ENCODE measurements around the gene TF.

TF gene

DNA sequence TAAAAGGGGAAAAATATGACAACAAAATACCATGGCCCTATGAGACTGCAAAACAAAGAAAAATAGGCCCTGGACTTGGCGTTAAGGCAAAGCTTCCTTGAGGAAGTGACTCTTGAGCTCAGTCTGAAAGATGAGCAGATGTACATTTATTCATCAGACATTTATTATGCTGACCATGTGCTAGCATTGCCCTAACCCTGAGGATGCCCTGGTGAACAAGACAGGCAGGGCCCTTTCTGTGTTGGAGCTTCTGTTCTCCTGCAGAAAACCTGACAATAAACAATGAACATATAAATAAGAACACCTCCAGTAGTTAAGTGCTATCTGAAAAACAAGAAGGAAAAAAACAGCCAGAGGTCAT is 12.4 kb downstream of the TF start:
- no CpG with 5 or more reads among the region's 1 CpG for whole genome bisulfite sequencing (ENCODE audit: insufficient coverage)
- CTCF ChIA-PET = no interaction called here
- Histone ChIP-seq H3K9me3 (ENCODE audit: control extremely low read depth in 1 of 5, control insufficient read depth in 4 of 5, insufficient read depth in 2 of 5, low read depth in 1 of 5, low read length in 4 of 5) (no peaks in the 10 kb centered on the region), H3K27ac (ENCODE audit: insufficient read depth in 1 of 2, low read depth in 1 of 2, low read length in 2 of 2, poor library complexity in 1 of 2, severe bottlenecking in 2 of 2) (no peak overlapping the region), H3K4me1 (ENCODE audit: control extremely low read depth in 1 of 4, control insufficient read depth in 4 of 4, insufficient read depth in 4 of 4, low read length in 3 of 4) (no peaks in the 10 kb centered on the region), H3K27me3 (replicated peaks in 2 of 5; ENCODE audit: control insufficient read depth in 4 of 5, insufficient read depth in 5 of 5, low read length in 4 of 5) (peaks cover 0 to 9% (median 0%) of the 10 kb centered on the region in 5 experiments), H3K36me3 (ENCODE audit: control insufficient read depth in 4 of 4, insufficient read depth in 4 of 4, low read length in 3 of 4) (no peaks in the 10 kb centered on the region), H3K4me3 (ENCODE audit: control insufficient read depth in 1 of 7, extremely low read depth in 1 of 7, insufficient read depth in 4 of 7, low read depth in 2 of 7, low read length in 6 of 7) (no peak overlapping the region)
- POLR2A ChIA-PET = no interaction called here
- DNase-seq = no peak

- Histone ChIP-seq H3K36me3 (ENCODE audit: control insufficient read depth in 4 of 4, insufficient read depth in 4 of 4, low read length in 3 of 4) (no peaks in the 10 kb centered on the region), H3K9me3 (ENCODE audit: control extremely low read depth in 1 of 5, control insufficient read depth in 4 of 5, insufficient read depth in 2 of 5, low read depth in 1 of 5, low read length in 4 of 5) (no peaks in the 10 kb centered on the region), H3K27ac (ENCODE audit: insufficient read depth in 1 of 2, low read depth in 1 of 2, low read length in 2 of 2, poor library complexity in 1 of 2, severe bottlenecking in 2 of 2) (no peak overlapping the region), H3K27me3 (replicated peaks in 2 of 5; ENCODE audit: control insufficient read depth in 4 of 5, insufficient read depth in 5 of 5, low read length in 4 of 5) (peaks cover 0 to 9% (median 0%) of the 10 kb centered on the region in 5 experiments), H3K4me3 (ENCODE audit: control insufficient read depth in 1 of 7, extremely low read depth in 1 of 7, insufficient read depth in 4 of 7, low read depth in 2 of 7, low read length in 6 of 7) (no peak overlapping the region), H3K4me1 (ENCODE audit: control extremely low read depth in 1 of 4, control insufficient read depth in 4 of 4, insufficient read depth in 4 of 4, low read length in 3 of 4) (no peaks in the 10 kb centered on the region)
- WGBS (ENCODE audit: insufficient coverage) = 95% methylated on average over 9 of the region's 9 CpGs
- DNase-seq = no peak
- ChIA-PET POLR2A (no interaction called here), CTCF (no interaction called here)
Observed at GRCh38 chr3:133758964-133759739, 13.0 kb downstream of the TF start.

GRCh38 chr3:133759740-133760305 is 13.6 kb downstream of the TF start:
- DNase-seq = no peak
- Histone ChIP-seq H3K27me3 (replicated peaks in 2 of 5; ENCODE audit: control insufficient read depth in 4 of 5, insufficient read depth in 5 of 5, low read length in 4 of 5) (peaks cover 0 to 9% (median 0%) of the 10 kb centered on the region in 5 experiments), H3K9me3 (ENCODE audit: control extremely low read depth in 1 of 5, control insufficient read depth in 4 of 5, insufficient read depth in 2 of 5, low read depth in 1 of 5, low read length in 4 of 5) (no peaks in the 10 kb centered on the region), H3K36me3 (ENCODE audit: control insufficient read depth in 4 of 4, insufficient read depth in 4 of 4, low read length in 3 of 4) (no peaks in the 10 kb centered on the region), H3K4me1 (ENCODE audit: control extremely low read depth in 1 of 4, control insufficient read depth in 4 of 4, insufficient read depth in 4 of 4, low read length in 3 of 4) (no peaks in the 10 kb centered on the region), H3K27ac (ENCODE audit: insufficient read depth in 1 of 2, low read depth in 1 of 2, low read length in 2 of 2, poor library complexity in 1 of 2, severe bottlenecking in 2 of 2) (no peak overlapping the region), H3K4me3 (ENCODE audit: control insufficient read depth in 1 of 7, extremely low read depth in 1 of 7, insufficient read depth in 4 of 7, low read depth in 2 of 7, low read length in 6 of 7) (no peak overlapping the region)
- 100% methylated on average over 1 of the region's 2 CpGs for WGBS (ENCODE audit: insufficient coverage)
- ChIA-PET POLR2A (no interaction called here), CTCF (no interaction called here)

DNA sequence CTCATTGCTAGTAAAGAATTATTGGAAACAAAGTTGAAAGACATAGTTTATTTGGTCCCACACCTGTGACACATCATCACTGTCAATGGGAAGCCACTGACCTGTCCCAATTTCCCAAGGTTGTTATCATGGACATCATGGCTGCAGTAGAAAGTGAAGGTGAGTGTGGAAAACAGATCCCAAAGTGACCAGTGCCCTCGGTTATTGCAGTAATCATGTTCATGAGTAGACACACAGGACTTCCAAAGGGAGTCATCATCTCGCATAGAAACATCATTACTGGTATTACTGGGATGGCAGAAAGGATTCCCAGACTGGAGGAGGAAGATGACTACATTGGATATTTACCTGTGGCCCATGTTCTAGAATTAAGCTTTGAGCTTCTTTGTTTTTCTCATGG is 14.7 kb downstream of the TF start:
- ChIA-PET POLR2A (no interaction called here), CTCF (no interaction called here)
- Histone ChIP-seq H3K27me3 (replicated peaks in 2 of 5; ENCODE audit: control insufficient read depth in 4 of 5, insufficient read depth in 5 of 5, low read length in 4 of 5) (peaks cover 0 to 9% (median 0%) of the 10 kb centered on the region in 5 experiments), H3K4me1 (ENCODE audit: control extremely low read depth in 1 of 4, control insufficient read depth in 4 of 4, insufficient read depth in 4 of 4, low read length in 3 of 4) (no peaks in the 10 kb centered on the region), H3K9me3 (ENCODE audit: control extremely low read depth in 1 of 5, control insufficient read depth in 4 of 5, insufficient read depth in 2 of 5, low read depth in 1 of 5, low read length in 4 of 5) (no peaks in the 10 kb centered on the region), H3K27ac (ENCODE audit: insufficient read depth in 1 of 2, low read depth in 1 of 2, low read length in 2 of 2, poor library complexity in 1 of 2, severe bottlenecking in 2 of 2) (no peak overlapping the region), H3K36me3 (ENCODE audit: control insufficient read depth in 4 of 4, insufficient read depth in 4 of 4, low read length in 3 of 4) (no peaks in the 10 kb centered on the region), H3K4me3 (ENCODE audit: control insufficient read depth in 1 of 7, extremely low read depth in 1 of 7, insufficient read depth in 4 of 7, low read depth in 2 of 7, low read length in 6 of 7) (no peak overlapping the region)
- 100% methylated on average over 2 of the region's 2 CpGs for WGBS (ENCODE audit: insufficient coverage)
- DNase-seq = no peak

DNA sequence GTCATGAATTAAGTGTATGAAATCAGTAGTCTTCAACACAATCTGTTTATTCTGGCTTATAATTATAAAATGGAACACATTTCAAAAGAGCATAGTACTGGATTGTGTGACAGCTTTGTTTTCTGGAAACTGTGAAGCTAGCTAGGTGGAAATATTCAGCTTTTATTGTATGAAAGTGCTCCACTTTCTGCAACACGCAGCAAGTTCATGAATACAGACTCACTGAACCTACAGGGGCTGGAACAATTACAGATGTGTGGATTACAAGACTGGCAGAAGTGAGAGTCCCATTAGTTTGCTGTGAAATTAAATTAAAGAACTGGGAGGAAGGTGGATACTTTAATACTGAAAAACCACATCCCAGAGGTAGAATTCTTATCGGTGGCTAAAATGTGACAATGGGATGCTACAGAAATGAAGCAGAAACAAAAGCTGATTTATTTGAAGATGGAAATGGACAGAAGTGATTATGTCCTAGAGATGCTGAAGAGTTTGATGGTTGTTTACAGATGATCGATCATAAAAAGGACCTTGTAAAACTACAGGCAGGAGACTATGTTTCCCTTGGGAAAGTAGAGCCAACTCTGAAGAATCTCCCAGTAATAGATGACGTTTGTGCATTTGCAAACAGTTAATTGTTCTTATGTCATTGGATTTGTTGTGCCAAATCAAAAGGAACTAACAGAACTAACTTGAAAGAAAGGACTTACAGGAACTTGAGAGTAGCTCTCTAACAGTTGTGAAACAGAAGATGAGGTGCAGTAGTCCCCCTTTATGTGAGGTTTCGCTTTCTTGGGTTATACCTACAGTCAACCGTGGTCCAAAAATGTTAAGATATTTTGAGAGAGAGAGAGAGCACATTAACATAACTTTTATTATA is 15.7 kb downstream of the TF start:
- CTCF ChIA-PET = no interaction called here
- POLR2A ChIA-PET = no interaction called here
- Histone ChIP-seq H3K4me3 (ENCODE audit: control insufficient read depth in 1 of 7, extremely low read depth in 1 of 7, insufficient read depth in 4 of 7, low read depth in 2 of 7, low read length in 6 of 7) (no peak overlapping the region), H3K9me3 (ENCODE audit: control extremely low read depth in 1 of 5, control insufficient read depth in 4 of 5, insufficient read depth in 2 of 5, low read depth in 1 of 5, low read length in 4 of 5) (no peaks in the 10 kb centered on the region), H3K27me3 (replicated peaks in 2 of 5; ENCODE audit: control insufficient read depth in 4 of 5, insufficient read depth in 5 of 5, low read length in 4 of 5) (peaks cover 0 to 6% (median 0%) of the 10 kb centered on the region in 5 experiments), H3K36me3 (ENCODE audit: control insufficient read depth in 4 of 4, insufficient read depth in 4 of 4, low read length in 3 of 4) (no peaks in the 10 kb centered on the region), H3K27ac (ENCODE audit: insufficient read depth in 1 of 2, low read depth in 1 of 2, low read length in 2 of 2, poor library complexity in 1 of 2, severe bottlenecking in 2 of 2) (no peak overlapping the region), H3K4me1 (ENCODE audit: control extremely low read depth in 1 of 4, control insufficient read depth in 4 of 4, insufficient read depth in 4 of 4, low read length in 3 of 4) (no peaks in the 10 kb centered on the region)
- 95% methylated on average over 3 of the region's 6 CpGs for WGBS (ENCODE audit: insufficient coverage)
- DNase-seq = no peak

DNA sequence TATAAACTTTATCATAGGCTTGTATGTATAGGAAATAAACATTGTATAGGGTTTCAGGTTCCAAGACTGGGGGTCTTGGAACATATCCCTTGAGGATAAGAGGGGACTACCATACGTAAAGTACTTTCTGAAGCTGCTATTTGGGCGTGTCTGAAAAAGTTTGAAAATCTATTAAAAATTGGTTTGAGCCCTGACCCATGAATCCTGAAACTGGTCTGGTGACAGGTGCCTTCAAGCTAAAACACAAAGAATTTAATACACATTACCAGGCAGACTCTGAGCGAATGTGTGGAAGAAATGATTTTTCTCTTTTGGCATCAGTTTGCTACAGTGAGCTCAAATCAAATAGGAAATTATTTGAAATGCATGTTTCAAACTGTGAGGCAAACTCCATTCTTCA is 16.3 kb downstream of the TF start:
- CTCF ChIA-PET = no interaction called here
- Histone ChIP-seq H3K27ac (ENCODE audit: insufficient read depth in 1 of 2, low read depth in 1 of 2, low read length in 2 of 2, poor library complexity in 1 of 2, severe bottlenecking in 2 of 2) (no peak overlapping the region), H3K27me3 (replicated peaks in 2 of 5; ENCODE audit: control insufficient read depth in 4 of 5, insufficient read depth in 5 of 5, low read length in 4 of 5) (peaks cover 0 to 4% (median 0%) of the 10 kb centered on the region in 5 experiments), H3K9me3 (ENCODE audit: control extremely low read depth in 1 of 5, control insufficient read depth in 4 of 5, insufficient read depth in 2 of 5, low read depth in 1 of 5, low read length in 4 of 5) (no peaks in the 10 kb centered on the region), H3K4me3 (ENCODE audit: control insufficient read depth in 1 of 7, extremely low read depth in 1 of 7, insufficient read depth in 4 of 7, low read depth in 2 of 7, low read length in 6 of 7) (no peak overlapping the region), H3K36me3 (ENCODE audit: control insufficient read depth in 4 of 4, insufficient read depth in 4 of 4, low read length in 3 of 4) (no peaks in the 10 kb centered on the region), H3K4me1 (ENCODE audit: control extremely low read depth in 1 of 4, control insufficient read depth in 4 of 4, insufficient read depth in 4 of 4, low read length in 3 of 4) (no peaks in the 10 kb centered on the region)
- POLR2A ChIA-PET = no interaction called here
- WGBS (ENCODE audit: insufficient coverage) = no CpG with 5 or more reads among the region's 3 CpGs
- no peak for DNase-seq

All from common myeloid progenitor, CD34-positive (primary cell).